HepG2 (cell line): ENCODE measurements around the gene NOXO1. TPM values are rescaled to one million over a fixed set of nuclear protein-coding genes. Genes with fewer than 3 reads are reported as not detected.

Experiments used
- ADNP ChIP-seq: sonication (generic); formaldehyde crosslinking; IDR thresholded peaks from 2 replicates; pipeline ENCODE4 v1.4.0; 2020; ENCODE audit warnings: missing genetic modification reagents
- DPF2 ChIP-seq: sonication (generic); formaldehyde crosslinking; IDR thresholded peaks from 2 replicates; pipeline ENCODE4 v1.4.0; 2020; ENCODE audit warnings: mild to moderate bottlenecking, low read depth, missing genetic modification reagents, borderline replicate concordance
- MED13 ChIP-seq: sonication (generic); formaldehyde crosslinking; IDR thresholded peaks from 2 replicates; pipeline ENCODE4 v1.5.0; 2020; ENCODE audit warnings: missing genetic modification reagents
- MYNN ChIP-seq: sonication (generic); formaldehyde crosslinking; IDR thresholded peaks from 2 replicates; pipeline ENCODE4 v1.4.0; 2020; ENCODE audit warnings: mild to moderate bottlenecking, low read depth, missing genetic modification reagents
- PHF5A ChIP-seq: IDR thresholded peaks from one replicate; pipeline ENCODE4 v1.6.1; 2018; ENCODE audit warnings: low read depth, missing genetic modification reagents; ENCODE audit not compliant: unreplicated experiment
- RARA ChIP-seq: IDR thresholded peaks from 2 replicates; pipeline ENCODE4 v1.6.1; 2016; ENCODE audit warnings: missing genetic modification reagents, missing compliant biosample characterization
- TBL1XR1 ChIP-seq: fragments of 150-350 bp; IDR thresholded peaks from 2 replicates; pipeline ENCODE4 v1.6.1; 2014; ENCODE audit warnings: borderline replicate concordance, low read length; ENCODE audit not compliant: partially characterized antibody
- TBP ChIP-seq: sonication (generic); formaldehyde crosslinking; IDR thresholded peaks from 2 replicates; pipeline ENCODE4 v1.5.0; 2020; ENCODE audit warnings: missing genetic modification reagents
- TEAD3 ChIP-seq: optimal IDR thresholded peaks from 2 replicates; pipeline ENCODE3; 2016; ENCODE audit warnings: borderline replicate concordance
- ZFP36 ChIP-seq: fragments of 150-350 bp; IDR thresholded peaks from 2 replicates; pipeline ENCODE4 v1.6.1; 2018; ENCODE audit warnings: borderline replicate concordance, low read length, low read depth; ENCODE audit not compliant: partially characterized antibody
- ZKSCAN8 ChIP-seq: IDR thresholded peaks from 2 replicates; pipeline ENCODE4 v1.6.1; 2016; ENCODE audit warnings: borderline replicate concordance, missing genetic modification reagents, missing compliant biosample characterization
- ZNF326 ChIP-seq: sonication (generic); formaldehyde crosslinking; IDR thresholded peaks from 2 replicates; pipeline ENCODE4 v1.4.0; 2020; ENCODE audit warnings: missing genetic modification reagents, borderline replicate concordance
- ZNF737 ChIP-seq: sonication (generic); formaldehyde crosslinking; IDR thresholded peaks from 2 replicates; pipeline ENCODE4 v1.5.0; 2020; ENCODE audit warnings: missing genetic modification reagents, mild to moderate bottlenecking, borderline replicate concordance
- polyA plus RNA-seq, 8 experiments: library from polyadenylated mRNA; depleted of rRNA in 3 of 8; stranded (reverse) in 7 of 8; unstranded in 1 of 8; fragments of >200 nt; fragmentation: Illumina TruSeq in 4 of 8; extraction: Trizol in 4 of 8; gene quantifications; 2 replicates each; pipeline versions ENCODE4 v1.2.1 to v1.2.3, GENCODE V29; 2011 to 2016; ENCODE audit warnings: low read depth in 4 of 8, missing spikeins in 1 of 8, mixed read lengths in 1 of 8; ENCODE audit not compliant: insufficient read depth in 1 of 8
- total RNA-seq, 5 experiments: library from RNA; depleted of rRNA; stranded (reverse); fragments of >200 nt; fragmentation: Illumina TruSeq; extraction: Trizol; gene quantifications; 2 replicates each; pipeline ENCODE4 v1.2.3, GENCODE V29; 2016; ENCODE audit warnings: low read depth in 1 of 5
- TF ChIP-seq, protein P1 (sequence below): sonication (generic); formaldehyde crosslinking; IDR thresholded peaks from 2 replicates; pipeline ENCODE4 v1.8.0; 2022; ENCODE audit warnings: mild to moderate bottlenecking, missing genetic modification reagents
- TF ChIP-seq, protein P2 (sequence below): sonication (generic); formaldehyde crosslinking; IDR thresholded peaks from 2 replicates; pipeline ENCODE4 v1.4.0; 2020; ENCODE audit warnings: mild to moderate bottlenecking, missing genetic modification reagents, borderline replicate concordance
- TF ChIP-seq, protein P3 (sequence below): sonication (generic); formaldehyde crosslinking; IDR thresholded peaks from 2 replicates; pipeline ENCODE4 v1.8.1; 2023; ENCODE audit warnings: missing genetic modification reagents, inconsistent platforms, borderline replicate concordance
- TF ChIP-seq, protein P4 (sequence below): sonication (generic); formaldehyde crosslinking; IDR thresholded peaks from 2 replicates; pipeline ENCODE4 v1.4.0; 2020; ENCODE audit warnings: missing genetic modification reagents
- TF ChIP-seq, protein P5 (sequence below): sonication (generic); formaldehyde crosslinking; IDR thresholded peaks from 2 replicates; pipeline ENCODE4 v1.8.1; 2022; ENCODE audit warnings: mild to moderate bottlenecking, missing genetic modification reagents

Gene NOXO1
- total and polyA plus RNA-seq, 2 of the 13 experiments (the other 11 are each of a cell fraction or from before 2014, with no cell fraction given), result 0.69 to 1.4 TPM

DNA sequence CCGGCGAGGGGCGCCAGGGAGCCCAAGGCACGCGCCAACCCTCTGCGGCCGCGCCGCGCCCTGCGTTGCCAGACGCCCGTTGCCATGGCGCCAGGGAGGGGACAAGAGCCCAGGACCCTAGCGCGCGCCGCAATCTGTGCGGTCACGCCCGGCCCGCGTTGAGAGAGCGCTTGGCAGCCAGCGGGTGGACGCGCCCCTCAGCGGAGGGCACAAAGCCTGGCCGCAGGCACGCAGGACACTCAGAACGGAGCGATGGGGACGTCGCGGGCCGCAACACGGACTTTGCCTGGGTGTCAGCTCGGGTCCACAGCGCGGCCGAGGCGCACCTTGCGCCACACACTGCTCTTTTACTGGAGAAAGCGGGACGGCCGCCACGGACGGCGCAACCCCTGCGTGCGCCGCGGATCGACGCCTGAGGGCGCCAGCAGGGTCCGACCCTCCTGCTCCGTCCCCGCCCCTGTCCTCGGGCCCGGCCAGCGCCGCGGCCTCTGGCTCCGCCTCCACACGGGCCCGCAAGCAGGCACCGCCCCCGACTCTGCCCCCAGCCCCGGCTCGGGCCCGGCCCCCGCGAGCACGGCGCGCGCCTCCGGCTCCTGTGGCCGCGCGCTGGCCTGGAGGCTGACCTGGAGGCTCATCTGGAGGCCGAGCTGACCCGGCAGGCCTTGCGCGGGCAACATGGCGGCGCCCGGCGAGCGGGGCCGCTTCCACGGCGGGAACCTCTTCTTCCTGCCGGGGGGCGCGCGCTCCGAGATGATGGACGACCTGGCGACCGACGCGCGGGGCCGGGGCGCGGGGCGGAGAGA is 2.5 kb upstream of the NOXO1 start, which contains the start of gene GFER (continued):
- peak; percentile 84 for TF ChIP-seq PHF5A
- TF ChIP-seq DPF2, result no peak
- TF ChIP-seq, protein P1, sequence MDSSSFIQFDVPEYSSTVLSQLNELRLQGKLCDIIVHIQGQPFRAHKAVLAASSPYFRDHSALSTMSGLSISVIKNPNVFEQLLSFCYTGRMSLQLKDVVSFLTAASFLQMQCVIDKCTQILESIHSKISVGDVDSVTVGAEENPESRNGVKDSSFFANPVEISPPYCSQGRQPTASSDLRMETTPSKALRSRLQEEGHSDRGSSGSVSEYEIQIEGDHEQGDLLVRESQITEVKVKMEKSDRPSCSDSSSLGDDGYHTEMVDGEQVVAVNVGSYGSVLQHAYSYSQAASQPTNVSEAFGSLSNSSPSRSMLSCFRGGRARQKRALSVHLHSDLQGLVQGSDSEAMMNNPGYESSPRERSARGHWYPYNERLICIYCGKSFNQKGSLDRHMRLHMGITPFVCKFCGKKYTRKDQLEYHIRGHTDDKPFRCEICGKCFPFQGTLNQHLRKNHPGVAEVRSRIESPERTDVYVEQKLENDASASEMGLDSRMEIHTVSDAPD (CRISPR knock-in tag), result no peak
- TF ChIP-seq ZNF737 (CRISPR knock-in tag), result no peak
- no peak for TF ChIP-seq ADNP (CRISPR knock-in tag)
- no peak for TF ChIP-seq ZFP36
- TF ChIP-seq, protein P2, sequence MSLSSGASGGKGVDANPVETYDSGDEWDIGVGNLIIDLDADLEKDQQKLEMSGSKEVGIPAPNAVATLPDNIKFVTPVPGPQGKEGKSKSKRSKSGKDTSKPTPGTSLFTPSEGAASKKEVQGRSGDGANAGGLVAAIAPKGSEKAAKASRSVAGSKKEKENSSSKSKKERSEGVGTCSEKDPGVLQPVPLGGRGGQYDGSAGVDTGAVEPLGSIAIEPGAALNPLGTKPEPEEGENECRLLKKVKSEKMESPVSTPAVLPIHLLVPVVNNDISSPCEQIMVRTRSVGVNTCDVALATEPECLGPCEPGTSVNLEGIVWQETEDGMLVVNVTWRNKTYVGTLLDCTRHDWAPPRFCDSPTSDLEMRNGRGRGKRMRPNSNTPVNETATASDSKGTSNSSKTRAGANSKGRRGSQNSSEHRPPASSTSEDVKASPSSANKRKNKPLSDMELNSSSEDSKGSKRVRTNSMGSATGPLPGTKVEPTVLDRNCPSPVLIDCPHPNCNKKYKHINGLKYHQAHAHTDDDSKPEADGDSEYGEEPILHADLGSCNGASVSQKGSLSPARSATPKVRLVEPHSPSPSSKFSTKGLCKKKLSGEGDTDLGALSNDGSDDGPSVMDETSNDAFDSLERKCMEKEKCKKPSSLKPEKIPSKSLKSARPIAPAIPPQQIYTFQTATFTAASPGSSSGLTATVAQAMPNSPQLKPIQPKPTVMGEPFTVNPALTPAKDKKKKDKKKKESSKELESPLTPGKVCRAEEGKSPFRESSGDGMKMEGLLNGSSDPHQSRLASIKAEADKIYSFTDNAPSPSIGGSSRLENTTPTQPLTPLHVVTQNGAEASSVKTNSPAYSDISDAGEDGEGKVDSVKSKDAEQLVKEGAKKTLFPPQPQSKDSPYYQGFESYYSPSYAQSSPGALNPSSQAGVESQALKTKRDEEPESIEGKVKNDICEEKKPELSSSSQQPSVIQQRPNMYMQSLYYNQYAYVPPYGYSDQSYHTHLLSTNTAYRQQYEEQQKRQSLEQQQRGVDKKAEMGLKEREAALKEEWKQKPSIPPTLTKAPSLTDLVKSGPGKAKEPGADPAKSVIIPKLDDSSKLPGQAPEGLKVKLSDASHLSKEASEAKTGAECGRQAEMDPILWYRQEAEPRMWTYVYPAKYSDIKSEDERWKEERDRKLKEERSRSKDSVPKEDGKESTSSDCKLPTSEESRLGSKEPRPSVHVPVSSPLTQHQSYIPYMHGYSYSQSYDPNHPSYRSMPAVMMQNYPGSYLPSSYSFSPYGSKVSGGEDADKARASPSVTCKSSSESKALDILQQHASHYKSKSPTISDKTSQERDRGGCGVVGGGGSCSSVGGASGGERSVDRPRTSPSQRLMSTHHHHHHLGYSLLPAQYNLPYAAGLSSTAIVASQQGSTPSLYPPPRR (CRISPR knock-in tag), result no peak; the same call in 1 of the 2 replicates
- TF ChIP-seq, protein P3, sequence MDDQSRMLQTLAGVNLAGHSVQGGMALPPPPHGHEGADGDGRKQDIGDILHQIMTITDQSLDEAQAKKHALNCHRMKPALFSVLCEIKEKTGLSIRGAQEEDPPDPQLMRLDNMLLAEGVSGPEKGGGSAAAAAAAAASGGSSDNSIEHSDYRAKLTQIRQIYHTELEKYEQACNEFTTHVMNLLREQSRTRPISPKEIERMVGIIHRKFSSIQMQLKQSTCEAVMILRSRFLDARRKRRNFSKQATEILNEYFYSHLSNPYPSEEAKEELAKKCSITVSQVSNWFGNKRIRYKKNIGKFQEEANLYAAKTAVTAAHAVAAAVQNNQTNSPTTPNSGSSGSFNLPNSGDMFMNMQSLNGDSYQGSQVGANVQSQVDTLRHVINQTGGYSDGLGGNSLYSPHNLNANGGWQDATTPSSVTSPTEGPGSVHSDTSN (CRISPR knock-in tag), result peak; percentile 7; the same call in 1 of the 2 replicates
- TF ChIP-seq, protein P4, sequence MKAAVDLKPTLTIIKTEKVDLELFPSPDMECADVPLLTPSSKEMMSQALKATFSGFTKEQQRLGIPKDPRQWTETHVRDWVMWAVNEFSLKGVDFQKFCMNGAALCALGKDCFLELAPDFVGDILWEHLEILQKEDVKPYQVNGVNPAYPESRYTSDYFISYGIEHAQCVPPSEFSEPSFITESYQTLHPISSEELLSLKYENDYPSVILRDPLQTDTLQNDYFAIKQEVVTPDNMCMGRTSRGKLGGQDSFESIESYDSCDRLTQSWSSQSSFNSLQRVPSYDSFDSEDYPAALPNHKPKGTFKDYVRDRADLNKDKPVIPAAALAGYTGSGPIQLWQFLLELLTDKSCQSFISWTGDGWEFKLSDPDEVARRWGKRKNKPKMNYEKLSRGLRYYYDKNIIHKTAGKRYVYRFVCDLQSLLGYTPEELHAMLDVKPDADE (CRISPR knock-in tag), result no peak
- TF ChIP-seq ZKSCAN8 (CRISPR knock-in tag), result no peak; the same call in 1 of the 2 replicates
- no peak for TF ChIP-seq MED13
- no peak for TF ChIP-seq TBL1XR1
- peak; percentile 55 for TF ChIP-seq RARA (CRISPR knock-in tag)
- TF ChIP-seq ZNF326 (CRISPR knock-in tag), result peak; percentile 82
- TF ChIP-seq TEAD3, result peak; percentile 57
- TF ChIP-seq, protein P5, sequence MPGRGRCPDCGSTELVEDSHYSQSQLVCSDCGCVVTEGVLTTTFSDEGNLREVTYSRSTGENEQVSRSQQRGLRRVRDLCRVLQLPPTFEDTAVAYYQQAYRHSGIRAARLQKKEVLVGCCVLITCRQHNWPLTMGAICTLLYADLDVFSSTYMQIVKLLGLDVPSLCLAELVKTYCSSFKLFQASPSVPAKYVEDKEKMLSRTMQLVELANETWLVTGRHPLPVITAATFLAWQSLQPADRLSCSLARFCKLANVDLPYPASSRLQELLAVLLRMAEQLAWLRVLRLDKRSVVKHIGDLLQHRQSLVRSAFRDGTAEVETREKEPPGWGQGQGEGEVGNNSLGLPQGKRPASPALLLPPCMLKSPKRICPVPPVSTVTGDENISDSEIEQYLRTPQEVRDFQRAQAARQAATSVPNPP (CRISPR knock-in tag), result no peak; the same call in 1 of the 2 replicates
- no peak for TF ChIP-seq TBP (CRISPR knock-in tag)
- TF ChIP-seq MYNN (CRISPR knock-in tag), result 0 out of 2 replicates have a peak, but pooled peaks have one; percentile 76
